GM12878 (cell line): Measurements from ENCODE around the gene LMNTD2. TPM values are rescaled to one million over a fixed set of nuclear protein-coding genes. Genes with fewer than 3 reads are reported as not detected.

Experiments used
- ATAC-seq: fragments of 200-7000 bp; cut with Tn5 transposase; 3 replicates; pipeline ENCODE4 v1.9.1; 2020; ENCODE audit warnings: mild to moderate bottlenecking, moderate library complexity
- BruUV-seq: library from RNA; stranded (reverse); fragments of 400-500 nt; replicated peaks from 2 replicates; lab custom pipeline; 2021; lab: Mats Ljungman, UMichigan
- CTCF ChIA-PET: fragments of 300-600 bp; sonication (Branson Sonifier 250); formaldehyde crosslinking; extraction: SDS; loops from one replicate; lab custom pipeline; 2021; ENCODE audit warnings: inconsistent platforms; lab: Yijun Ruan, JAX
- POLR2A ChIA-PET: fragments of 350-600 bp; formaldehyde crosslinking; extraction: SDS; loops from one replicate; lab custom pipeline; 2021; ENCODE audit warnings: inconsistent platforms; lab: Charles Lee
- RAD21 ChIA-PET: fragments of 300-600 bp; sonication (Branson Sonifier 250); formaldehyde crosslinking; loops from one replicate; lab custom pipeline; 2023; ENCODE audit warnings: antibody characterized with exemption; ENCODE audit not compliant: unreplicated experiment; lab: Charles Lee
- SMC1A ChIA-PET: fragments of 300-600 bp; sonication (Branson Sonifier 250); formaldehyde crosslinking; loops from one replicate; lab custom pipeline; 2023; ENCODE audit not compliant: unreplicated experiment, uncharacterized antibody; lab: Charles Lee
- DNase-seq: peaks from one replicate; pipeline ENCODE4 v3.0.0-alpha.2; 2011; ENCODE audit warnings: low read depth, low spot score
- FAIRE-seq: peaks from 3 replicates; lab custom pipeline; 2011; peaks lifted over from hg19 to GRCh38; lab: Jason Lieb, UNC
- H2AFZ ChIP-seq: 2 replicates; pipeline ENCODE4 v1.6.0; 2011; ENCODE audit warnings: low read depth, low read length, control low read depth; ENCODE audit not compliant: control insufficient read depth
- H3K27ac ChIP-seq: 2 replicates; pipeline ENCODE4 v1.5.1; 2011; ENCODE audit warnings: control low read depth; ENCODE audit not compliant: control insufficient read depth, insufficient read depth
- H3K27me3 ChIP-seq, 2 experiments: replicated peaks in 1 of 2; 2 replicates each; pipeline versions ENCODE4 v1.6.0 to v1.6.1; 2011; ENCODE audit warnings: low read length in 1 of 2; ENCODE audit not compliant: control insufficient read depth in 2 of 2, insufficient read depth in 2 of 2
- H3K36me3 ChIP-seq, 2 experiments: 2 replicates each; pipeline ENCODE4 v1.5.1; 2011; ENCODE audit warnings: low read length in 1 of 2; ENCODE audit not compliant: control insufficient read depth in 2 of 2, insufficient read depth in 2 of 2
- H3K4me1 ChIP-seq: 2 replicates; pipeline ENCODE4 v1.6.1; 2011; ENCODE audit warnings: mild to moderate bottlenecking, low read length, moderate library complexity, mixed read lengths; ENCODE audit not compliant: control insufficient read depth, insufficient read depth
- H3K4me2 ChIP-seq: 2 replicates; pipeline ENCODE4 v1.6.0; 2011; ENCODE audit warnings: control low read depth; ENCODE audit not compliant: control insufficient read depth, insufficient read depth
- H3K4me3 ChIP-seq: fragments of 200-600 bp; sonication (generic); 2 replicates; pipeline ENCODE4 v1.5.1; 2016
- H3K79me2 ChIP-seq: 2 replicates; pipeline ENCODE4 v1.6.0; 2011; ENCODE audit warnings: low read length; ENCODE audit not compliant: control insufficient read depth, insufficient read depth
- H3K9ac ChIP-seq: 2 replicates; pipeline ENCODE4 v1.8.0; 2011; ENCODE audit warnings: low read length, control low read depth, mixed read lengths; ENCODE audit not compliant: control insufficient read depth, insufficient read depth
- H3K9me3 ChIP-seq: replicated peaks from 3 replicates; pipeline ENCODE4 v1.5.1; 2011; ENCODE audit warnings: mild to moderate bottlenecking, low read length; ENCODE audit not compliant: control insufficient read depth, insufficient read depth
- H4K20me1 ChIP-seq: 2 replicates; pipeline ENCODE4 v1.6.0; 2011; ENCODE audit not compliant: control insufficient read depth, insufficient read depth
- CHD2 ChIP-seq: IDR thresholded peaks from 2 replicates; pipeline ENCODE4 v1.6.1; 2011; ENCODE audit warnings: low read depth, low read length, improper control_type of control experiment, borderline replicate concordance
- REST ChIP-seq: IDR thresholded peaks from 2 replicates; pipeline ENCODE4 v1.6.1; 2012; ENCODE audit warnings: mild to moderate bottlenecking, low read depth, low read length
- SIN3A ChIP-seq: IDR thresholded peaks from 2 replicates; pipeline ENCODE4 v1.6.1; 2012; ENCODE audit warnings: low read depth, low read length, improper control_type of control experiment
- USF1 ChIP-seq: IDR thresholded peaks from 2 replicates; pipeline ENCODE4 v1.6.1; 2011; ENCODE audit warnings: borderline replicate concordance, low read depth, mild to moderate bottlenecking, moderate library complexity, mixed read lengths, low read length; ENCODE audit not compliant: insufficient read depth; ENCODE audit errors: extremely low read length
- WGBS: methylation state at CpG from one replicate; pipeline ENCODE4 v1.1.6; 2016; ENCODE audit warnings: low lambda C conversion rate; ENCODE audit not compliant: insufficient replicate concordance, insufficient coverage; ENCODE audit errors: missing lambda C conversion rate; 5-methylcytosine and 5-hydroxymethylcytosine counted together
- in situ Hi-C: fragments of 300-500 bp; cut with MboI; formaldehyde crosslinking; loops from 9 replicates; pipeline ENCODE4 v1.14.3; 2018; ENCODE audit warnings: mixed read lengths
- intact Hi-C: fragments of 100-400 bp; cut with micrococcal nuclease; formaldehyde crosslinking; loops from one replicate; pipeline ENCODE4 v1.14.2; 2022; ENCODE audit not compliant: unreplicated experiment
- polyA plus RNA-seq, 11 experiments: library from polyadenylated mRNA; depleted of rRNA in 4 of 11; unstranded in 6 of 11; stranded (reverse) in 5 of 11; fragments of >200 nt; fragmentation: Nextera tagmentation in 4 of 11; fragmentation: Illumina TruSeq in 1 of 11; extraction: Ambion mirVana in 4 of 11; extraction: Trizol in 1 of 11; gene quantifications; 1 replicate in 1 of 11; 2 replicates in 10 of 11; pipeline versions ENCODE4 v1.2.1 to v1.2.3, GENCODE V29; 2011 to 2016; ENCODE audit warnings: inconsistent platforms in 2 of 11, missing spikeins in 2 of 11, low read depth in 1 of 11
- total RNA-seq, 4 experiments: library from RNA; depleted of rRNA in 3 of 4; stranded (reverse); fragments of >200 nt in 3 of 4; fragmentation: Illumina TruSeq in 1 of 4; extraction: Trizol in 1 of 4; gene quantifications; 2 replicates each; pipeline versions ENCODE4 v1.2.1 to v1.2.3, GENCODE V29; 2013 to 2021

LMNTD2 gene
- total and polyA plus RNA-seq, 10 of the 15 experiments (the other 5 are each of a cell fraction or from before 2014, with no cell fraction given): 0.22 to 4.1 (median 1.3) TPM; not detected in 2

- Histone ChIP-seq H3K27ac (no peak overlapping the region), H4K20me1 (no peaks in the 10 kb centered on the region), H2AFZ (no peak overlapping the region), H3K9me3 (no peaks in the 10 kb centered on the region), H3K4me2 (no peak overlapping the region), H3K4me1 (peaks cover 5% of the 10 kb centered on the region), H3K36me3 (no peaks in the 10 kb centered on the region), H3K4me3 (no peak overlapping the region), H3K79me2 (peaks cover 3% of the 10 kb centered on the region), H3K27me3 (peaks cover 0 to 5% of the 10 kb centered on the region in 2 experiments; a peak in 2 of 4 replicates)
- DNase-seq (no peak), FAIRE-seq (no peak)
- ChIA-PET CTCF (interaction anchor here (0.7 to 1.2 kb wide), 2 partner anchors 9 to 172 kb away, joined by 3 read pairs; no protein-coding TSS in a partner anchor), POLR2A (interaction anchor here (1.0 kb wide), 2 partner anchors 9 to 19 kb away, joined by 3 to 4 read pairs; partner anchors contain the start of gene PHRF1), RAD21 (interaction anchor here (0.9 to 1.2 kb wide), 4 partner anchors 19 to 166 kb away, joined by 3 to 6 read pairs (median 3); partner anchors contain the start of gene PHRF1), SMC1A (interaction anchor here (1.2 kb wide), 1 partner anchor 169 kb away, joined by 3 read pairs; no protein-coding TSS in a partner anchor)
- in situ Hi-C loops (loop anchor here (5.0 kb wide), 1 partner anchor 156 kb away; no protein-coding TSS in a partner anchor), intact Hi-C loops (no loop called here)
- BruUV-seq: no TSS peak
- 66% methylated on average over 22 of the region's 22 CpGs for WGBS
- TF ChIP-seq REST (no peak), USF1 (no peak), CHD2 (no peak), SIN3A (no peak)
- TF ChIP-seq, all 136 proteins: peak for 0
- no peak for ATAC-seq
- no peak overlapping the region for H3K9ac ChIP-seq
Measured at GRCh38 chr11:556662-557256, 3.8 kb downstream of the LMNTD2 start.
